Measurements from ENCODE around the gene SOD2. TPM values are rescaled to one million over a fixed set of nuclear protein-coding genes. Genes with fewer than 3 reads are reported as not detected.

SOD2 gene
- total and polyA plus RNA-seq, 9 of the 15 experiments (the other 6 are each of a cell fraction or from before 2014, with no cell fraction given): 39.8 to 140 (median 95.8) TPM

DNA sequence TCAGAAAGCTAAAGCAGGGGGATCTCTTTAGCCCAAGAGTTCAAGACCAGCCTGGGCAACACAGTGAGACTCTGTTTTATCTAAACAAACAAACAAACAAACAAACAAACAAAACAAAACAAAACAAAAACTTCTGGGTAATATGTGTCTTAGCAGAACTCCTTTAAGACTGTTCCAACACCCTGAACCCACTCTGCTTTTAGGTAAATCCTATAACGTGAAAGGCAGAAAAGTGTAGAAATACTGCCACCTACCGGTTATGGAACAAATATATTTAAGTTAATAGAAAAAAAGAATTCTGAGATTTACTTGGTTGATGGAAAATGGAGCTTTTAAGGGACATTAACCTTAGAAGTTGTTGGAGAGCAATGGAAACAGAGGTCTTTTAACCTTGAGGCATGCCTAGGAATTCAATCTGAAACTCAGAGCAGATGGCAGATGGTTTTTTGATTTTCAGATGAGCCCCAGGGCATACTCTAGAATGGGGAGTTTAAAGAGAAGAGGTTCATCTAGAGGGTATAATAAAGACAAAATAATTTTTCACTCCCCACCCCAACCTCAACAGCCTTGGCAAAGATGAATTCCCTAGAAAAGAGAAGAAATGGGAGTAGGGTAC, 38.5 kb downstream of the SOD2 start (continued):
- TF ChIP-seq, protein P1, sequence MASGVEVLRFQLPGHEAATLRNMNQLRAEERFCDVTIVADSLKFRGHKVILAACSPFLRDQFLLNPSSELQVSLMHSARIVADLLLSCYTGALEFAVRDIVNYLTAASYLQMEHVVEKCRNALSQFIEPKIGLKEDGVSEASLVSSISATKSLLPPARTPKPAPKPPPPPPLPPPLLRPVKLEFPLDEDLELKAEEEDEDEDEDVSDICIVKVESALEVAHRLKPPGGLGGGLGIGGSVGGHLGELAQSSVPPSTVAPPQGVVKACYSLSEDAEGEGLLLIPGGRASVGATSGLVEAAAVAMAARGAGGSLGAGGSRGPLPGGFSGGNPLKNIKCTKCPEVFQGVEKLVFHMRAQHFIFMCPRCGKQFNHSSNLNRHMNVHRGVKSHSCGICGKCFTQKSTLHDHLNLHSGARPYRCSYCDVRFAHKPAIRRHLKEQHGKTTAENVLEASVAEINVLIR (CRISPR knock-in tag; IDR thresholded peaks at IDR 0.05): no peak
- TF ChIP-seq NR2C2 (CRISPR knock-in tag; IDR thresholded peaks at IDR 0.05) (no peak), NR2C2 (tag; IDR thresholded peaks at IDR 0.05) (no peak), BRCA1 (IDR thresholded peaks at IDR 0.05) (no peak), BRCA1 (CRISPR knock-in tag; IDR thresholded peaks at IDR 0.05) (no peak), IRF1 (CRISPR knock-in tag; IDR thresholded peaks at IDR 0.05; ENCODE audit: borderline replicate concordance) (no peak)
- TF ChIP-seq, protein P2, sequence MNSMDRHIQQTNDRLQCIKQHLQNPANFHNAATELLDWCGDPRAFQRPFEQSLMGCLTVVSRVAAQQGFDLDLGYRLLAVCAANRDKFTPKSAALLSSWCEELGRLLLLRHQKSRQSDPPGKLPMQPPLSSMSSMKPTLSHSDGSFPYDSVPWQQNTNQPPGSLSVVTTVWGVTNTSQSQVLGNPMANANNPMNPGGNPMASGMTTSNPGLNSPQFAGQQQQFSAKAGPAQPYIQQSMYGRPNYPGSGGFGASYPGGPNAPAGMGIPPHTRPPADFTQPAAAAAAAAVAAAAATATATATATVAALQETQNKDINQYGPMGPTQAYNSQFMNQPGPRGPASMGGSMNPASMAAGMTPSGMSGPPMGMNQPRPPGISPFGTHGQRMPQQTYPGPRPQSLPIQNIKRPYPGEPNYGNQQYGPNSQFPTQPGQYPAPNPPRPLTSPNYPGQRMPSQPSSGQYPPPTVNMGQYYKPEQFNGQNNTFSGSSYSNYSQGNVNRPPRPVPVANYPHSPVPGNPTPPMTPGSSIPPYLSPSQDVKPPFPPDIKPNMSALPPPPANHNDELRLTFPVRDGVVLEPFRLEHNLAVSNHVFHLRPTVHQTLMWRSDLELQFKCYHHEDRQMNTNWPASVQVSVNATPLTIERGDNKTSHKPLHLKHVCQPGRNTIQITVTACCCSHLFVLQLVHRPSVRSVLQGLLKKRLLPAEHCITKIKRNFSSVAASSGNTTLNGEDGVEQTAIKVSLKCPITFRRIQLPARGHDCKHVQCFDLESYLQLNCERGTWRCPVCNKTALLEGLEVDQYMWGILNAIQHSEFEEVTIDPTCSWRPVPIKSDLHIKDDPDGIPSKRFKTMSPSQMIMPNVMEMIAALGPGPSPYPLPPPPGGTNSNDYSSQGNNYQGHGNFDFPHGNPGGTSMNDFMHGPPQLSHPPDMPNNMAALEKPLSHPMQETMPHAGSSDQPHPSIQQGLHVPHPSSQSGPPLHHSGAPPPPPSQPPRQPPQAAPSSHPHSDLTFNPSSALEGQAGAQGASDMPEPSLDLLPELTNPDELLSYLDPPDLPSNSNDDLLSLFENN (IDR thresholded peaks at IDR 0.05; ENCODE audit: low read depth in 2 of 2, low read length in 2 of 2): no peak
